Left kidney (tissue), 2 donors: ENCODE results near the gene WDR87. TPM values are rescaled to one million over a fixed set of nuclear protein-coding genes. Genes with fewer than 3 reads are reported as not detected.
"Not testable (repeated sequence)": the region's sequence is repeated elsewhere in the genome, so short reads cannot be mapped to it uniquely, and the experiment has no call there.

Experiments used
- DNase-seq: peaks from one replicate; pipeline ENCODE4 v3.0.0-alpha.2; 2013
- polyA plus RNA-seq: library from polyadenylated mRNA; unstranded; fragments of 120-200 nt; gene quantifications from one replicate; pipeline ENCODE4 v1.2.1, GENCODE V29; 2013; ENCODE audit not compliant: insufficient read length

WDR87 gene
- polyA plus RNA-seq, 1 donor: 0.03 TPM

- no peak for DNase-seq
Observed at GRCh38 chr19:37886571-37886970, 19.8 kb downstream of the WDR87 start.

DNA sequence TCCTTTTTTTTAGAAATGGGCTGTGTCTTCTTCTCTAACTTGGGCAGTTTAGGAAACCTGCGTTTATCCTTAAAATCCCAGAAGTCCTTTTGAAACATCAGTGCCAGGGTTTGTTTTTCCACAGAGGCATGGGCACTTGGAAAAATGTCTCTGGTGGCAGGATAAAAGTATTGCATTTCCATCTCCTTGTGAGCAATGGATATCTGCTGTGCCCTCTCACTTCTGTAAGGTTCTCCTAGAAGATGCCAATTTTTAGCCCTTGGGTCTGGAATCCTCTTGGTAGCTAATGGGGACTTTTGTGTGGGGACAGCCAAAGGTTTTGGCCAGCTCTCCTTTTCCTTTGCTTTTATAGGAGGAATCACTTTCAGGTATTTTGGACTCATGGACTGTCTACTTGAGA, 21.0 kb downstream of the WDR87 start:
- DNase-seq: no peak

DNA sequence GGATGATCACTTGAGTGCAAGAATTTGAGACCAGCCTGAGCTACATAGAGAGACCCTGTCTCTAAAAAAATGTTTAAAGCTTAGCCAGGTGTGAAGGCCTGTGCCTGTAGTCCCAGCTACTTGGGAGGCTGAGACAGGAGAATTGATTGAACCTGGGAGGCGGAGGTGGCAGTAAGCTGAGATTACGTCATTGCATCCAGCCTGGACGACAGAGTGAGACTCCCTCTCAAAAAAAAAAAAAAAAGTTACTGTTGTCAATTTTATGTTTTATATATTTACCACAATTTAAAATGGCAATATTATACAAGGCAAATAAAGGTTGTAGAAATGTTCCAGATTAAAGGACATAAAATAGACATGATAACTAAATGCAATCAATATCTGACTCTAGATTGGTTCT, 29.2 kb downstream of the WDR87 start:
- no peak for DNase-seq

DNA sequence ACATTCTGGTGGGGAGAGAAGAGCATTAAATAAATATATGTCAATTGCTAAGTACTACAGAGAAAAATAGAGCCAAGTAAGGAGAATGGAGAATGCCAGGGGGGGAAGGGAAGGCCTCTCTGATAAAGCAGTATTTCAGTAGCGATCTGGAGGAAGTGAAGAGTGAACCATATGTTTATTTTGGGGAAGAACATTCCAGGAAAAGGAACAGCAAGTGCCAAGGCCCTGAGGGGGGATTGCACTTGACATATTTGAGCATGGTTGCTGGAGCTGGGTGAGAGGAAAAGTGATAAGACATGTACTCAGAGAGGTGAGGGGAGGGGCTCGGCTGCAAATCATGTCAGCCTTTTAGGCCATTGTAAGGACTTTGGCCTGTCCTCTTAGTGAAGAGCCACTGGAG, 30.4 kb downstream of the WDR87 start:
- DNase-seq: no peak

- peak; percentile 43 for DNase-seq
Observed at GRCh38 chr19:37874784-37875183, 31.6 kb downstream of the WDR87 start.

DNA sequence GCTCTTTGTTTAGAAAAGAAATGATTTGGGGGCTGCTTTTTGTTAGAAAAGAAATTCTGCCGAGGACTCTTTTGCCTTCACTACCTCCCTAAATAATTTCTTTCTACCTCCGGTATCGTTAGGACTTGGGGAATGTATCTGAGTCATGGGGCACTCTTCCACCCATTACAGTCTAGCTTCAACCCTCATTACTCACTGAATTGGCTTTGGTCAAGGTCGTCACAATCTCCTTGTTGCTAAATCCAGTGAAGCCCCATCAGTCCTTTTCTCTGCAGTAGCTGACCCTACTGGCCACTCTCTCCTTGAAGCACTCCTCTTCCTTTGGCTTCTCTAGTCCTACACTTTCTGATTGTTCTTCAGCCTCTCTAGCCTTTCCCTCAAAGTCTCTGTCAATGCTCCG, 34.0 kb downstream of the WDR87 start:
- DNase-seq: no peak

DNA sequence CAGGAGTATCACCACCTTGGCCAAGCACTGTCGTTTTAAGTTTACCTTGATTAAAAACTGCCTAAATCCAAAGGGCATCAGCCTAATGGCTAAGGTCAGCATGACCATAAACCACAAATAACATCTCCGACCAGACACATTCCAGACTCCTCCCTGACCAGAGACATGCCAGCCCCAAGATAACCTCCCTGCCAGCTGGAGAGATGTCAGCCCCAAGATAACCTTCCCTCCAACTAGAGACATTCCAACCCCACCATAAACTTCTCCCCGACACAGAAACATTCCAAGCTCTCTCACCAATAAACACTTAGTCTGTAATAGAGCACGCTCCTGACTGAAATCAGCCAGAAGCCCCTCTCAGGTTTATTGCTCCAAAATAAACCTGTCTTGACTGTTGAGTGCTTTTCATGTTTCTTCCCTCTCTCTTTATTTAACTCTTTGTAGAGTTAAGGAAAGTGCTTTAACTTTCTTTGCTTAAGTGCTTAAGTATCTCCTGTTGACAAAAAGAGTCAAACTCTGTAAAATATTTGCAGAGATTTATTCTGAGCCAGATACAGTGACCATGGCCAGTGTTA, 36.5 kb downstream of the WDR87 start:
- DNase-seq: no peak

- DNase-seq: no peak
Observed at GRCh38 chr19:37867831-37868230, 38.6 kb downstream of the WDR87 start.

- not testable (repeated sequence) for DNase-seq
Observed at GRCh38 chr19:37865930-37866329, 40.5 kb downstream of the WDR87 start.

GRCh38 chr19:37864501-37864900, 41.9 kb downstream of the WDR87 start:
- no peak for DNase-seq

GRCh38 chr19:37855098-37855497, 51.3 kb downstream of the WDR87 start:
- DNase-seq: peak; percentile 84

- no peak for DNase-seq
Observed at GRCh38 chr19:37845932-37846331, 60.5 kb downstream of the WDR87 start.

Other genes starting within 250 kb of the WDR87 start
- gene ZNF607, start 186.8 kb downstream of the WDR87 start, polyA plus RNA-seq: 16.5 TPM
- gene ZNF573, start 127.0 kb downstream of the WDR87 start, polyA plus RNA-seq: 20.9 TPM
- 27.7 TPM for gene SIPA1L3, start 614 bp upstream of the WDR87 start, polyA plus RNA-seq